ENCODE results near the gene INSYN2A. TPM values are rescaled to one million over a fixed set of nuclear protein-coding genes. Genes with fewer than 3 reads are reported as not detected.

Gene INSYN2A
- total and polyA plus RNA-seq, 9 of the 15 experiments (the other 6 are each of a cell fraction or from before 2014, with no cell fraction given) = not detected

DNA sequence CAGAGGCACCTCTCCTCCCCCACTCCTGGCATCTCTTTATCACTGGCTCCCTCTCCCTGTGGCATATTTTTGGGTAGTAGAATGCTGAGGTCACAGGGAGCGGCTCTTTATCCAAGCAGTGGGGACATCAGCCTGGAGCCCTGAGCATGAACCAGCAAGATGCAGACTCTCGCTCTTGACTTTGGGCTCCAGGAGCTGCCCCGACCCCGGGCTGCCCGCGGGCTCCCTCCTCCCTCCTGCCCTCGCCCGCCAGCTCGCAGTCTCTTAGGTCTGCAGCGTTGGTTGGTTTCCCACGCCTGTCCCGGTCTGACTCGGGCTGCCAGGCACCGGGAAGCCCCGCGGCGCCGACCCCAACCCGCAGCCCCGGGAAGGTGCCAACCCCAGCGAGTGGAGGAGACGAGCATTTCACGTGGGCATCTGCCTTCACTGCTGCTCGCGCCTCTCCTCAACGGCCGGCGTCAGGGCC, 1.3 kb downstream of the INSYN2A start:
- Histone ChIP-seq H3K9ac (ENCODE audit: insufficient read depth in 1 of 2, low read depth in 2 of 2, low read length in 2 of 2) (no peak overlapping the region), H3K4me3 (no peak overlapping the region), H3K4me2 (ENCODE audit: insufficient read depth, low read length) (no peak overlapping the region), H3K36me3 (ENCODE audit: control insufficient read depth, insufficient read depth, low read length) (no peaks in the 10 kb centered on the region), H3K4me1 (replicated peaks in 1 of 2; ENCODE audit: control insufficient read depth in 2 of 2, insufficient read depth in 2 of 2, low read length in 2 of 2) (no peaks in the 10 kb centered on the region), H4K20me1 (replicated peaks; ENCODE audit: control insufficient read depth, insufficient read depth, low read length) (no peaks in the 10 kb centered on the region), H3K9me3 (replicated peaks; ENCODE audit: control insufficient read depth, insufficient read depth, low read depth, low read length) (no peaks in the 10 kb centered on the region), H3K27ac (ENCODE audit: extremely low read depth, low read depth, low read length) (no peak overlapping the region), H3K9me1 (ENCODE audit: control insufficient read depth, insufficient read depth, low read length) (no peaks in the 10 kb centered on the region), H2AFZ (ENCODE audit: low read depth, low read length) (no peak overlapping the region), H3K27me3 (ENCODE audit: control insufficient read depth in 2 of 2, insufficient read depth in 2 of 2, low read length in 2 of 2) (no peaks in the 10 kb centered on the region), H3K79me2 (ENCODE audit: control insufficient read depth, insufficient read depth, low read length) (no peaks in the 10 kb centered on the region)
- in situ Hi-C loops (cut with MboI) (no loop called here), intact Hi-C loops (cut with micrococcal nuclease) (no loop called here)
- POLR2A ChIA-PET = no interaction called here
- no peak for ATAC-seq
- WGBS (ENCODE audit: insufficient coverage, low coverage, missing lambda C conversion rate) = 0% methylated on average over 3 of the region's 28 CpGs
- CTCF ChIA-PET (ENCODE audit: low intra/inter-chr PET ratio) = no interaction called here
- no peak for FAIRE-seq
- TF ChIP-seq ZKSCAN3 (CRISPR knock-in tag; IDR thresholded peaks at IDR 0.05) (no peak), ZNF830 (CRISPR knock-in tag; IDR thresholded peaks at IDR 0.05) (no peak), GABPA (tag; conservative IDR thresholded peaks at IDR 0.05; ENCODE audit: low read depth) (no peak), ZNF436 (CRISPR knock-in tag; IDR thresholded peaks at IDR 0.05) (no peak), ILK (tag; IDR thresholded peaks at IDR 0.05; ENCODE audit: borderline replicate concordance, low read depth) (no peak), COPS2 (conservative IDR thresholded peaks at IDR 0.05) (no peak), YBX1 (IDR thresholded peaks at IDR 0.05) (no peak), YY1 (IDR thresholded peaks at IDR 0.05; ENCODE audit: borderline replicate concordance in 1 of 3, control insufficient read depth in 1 of 3, extremely low read depth in 1 of 3, insufficient read depth in 3 of 3, insufficient read length in 1 of 3, insufficient replicate concordance in 2 of 3, low read depth in 1 of 3, low read length in 2 of 3) (no peak)
- TF ChIP-seq, protein P1, sequence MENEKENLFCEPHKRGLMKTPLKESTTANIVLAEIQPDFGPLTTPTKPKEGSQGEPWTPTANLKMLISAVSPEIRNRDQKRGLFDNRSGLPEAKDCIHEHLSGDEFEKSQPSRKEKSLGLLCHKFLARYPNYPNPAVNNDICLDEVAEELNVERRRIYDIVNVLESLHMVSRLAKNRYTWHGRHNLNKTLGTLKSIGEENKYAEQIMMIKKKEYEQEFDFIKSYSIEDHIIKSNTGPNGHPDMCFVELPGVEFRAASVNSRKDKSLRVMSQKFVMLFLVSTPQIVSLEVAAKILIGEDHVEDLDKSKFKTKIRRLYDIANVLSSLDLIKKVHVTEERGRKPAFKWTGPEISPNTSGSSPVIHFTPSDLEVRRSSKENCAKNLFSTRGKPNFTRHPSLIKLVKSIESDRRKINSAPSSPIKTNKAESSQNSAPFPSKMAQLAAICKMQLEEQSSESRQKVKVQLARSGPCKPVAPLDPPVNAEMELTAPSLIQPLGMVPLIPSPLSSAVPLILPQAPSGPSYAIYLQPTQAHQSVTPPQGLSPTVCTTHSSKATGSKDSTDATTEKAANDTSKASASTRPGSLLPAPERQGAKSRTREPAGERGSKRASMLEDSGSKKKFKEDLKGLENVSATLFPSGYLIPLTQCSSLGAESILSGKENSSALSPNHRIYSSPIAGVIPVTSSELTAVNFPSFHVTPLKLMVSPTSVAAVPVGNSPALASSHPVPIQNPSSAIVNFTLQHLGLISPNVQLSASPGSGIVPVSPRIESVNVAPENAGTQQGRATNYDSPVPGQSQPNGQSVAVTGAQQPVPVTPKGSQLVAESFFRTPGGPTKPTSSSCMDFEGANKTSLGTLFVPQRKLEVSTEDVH (IDR thresholded peaks at IDR 0.05; ENCODE audit: low read depth, partially characterized antibody) = no peak
- no TSS peak for BruUV-seq (replicated peaks)
- DNase-seq (ENCODE audit: extremely low read depth in 1 of 4, low spot score in 3 of 4) = no peak
